OCI-M2 (cell line): ENCODE results near the gene GREB1.

Experiments used
- DNase-seq: peaks from one replicate; lab custom pipeline; 2025; ENCODE audit not compliant: unreplicated experiment; lab: John Stamatoyannopoulos, UW

Gene GREB1

GRCh38 chr2:11578986-11579774, 45.3 kb downstream of the GREB1 start:
- DNase-seq: no peak

DNA sequence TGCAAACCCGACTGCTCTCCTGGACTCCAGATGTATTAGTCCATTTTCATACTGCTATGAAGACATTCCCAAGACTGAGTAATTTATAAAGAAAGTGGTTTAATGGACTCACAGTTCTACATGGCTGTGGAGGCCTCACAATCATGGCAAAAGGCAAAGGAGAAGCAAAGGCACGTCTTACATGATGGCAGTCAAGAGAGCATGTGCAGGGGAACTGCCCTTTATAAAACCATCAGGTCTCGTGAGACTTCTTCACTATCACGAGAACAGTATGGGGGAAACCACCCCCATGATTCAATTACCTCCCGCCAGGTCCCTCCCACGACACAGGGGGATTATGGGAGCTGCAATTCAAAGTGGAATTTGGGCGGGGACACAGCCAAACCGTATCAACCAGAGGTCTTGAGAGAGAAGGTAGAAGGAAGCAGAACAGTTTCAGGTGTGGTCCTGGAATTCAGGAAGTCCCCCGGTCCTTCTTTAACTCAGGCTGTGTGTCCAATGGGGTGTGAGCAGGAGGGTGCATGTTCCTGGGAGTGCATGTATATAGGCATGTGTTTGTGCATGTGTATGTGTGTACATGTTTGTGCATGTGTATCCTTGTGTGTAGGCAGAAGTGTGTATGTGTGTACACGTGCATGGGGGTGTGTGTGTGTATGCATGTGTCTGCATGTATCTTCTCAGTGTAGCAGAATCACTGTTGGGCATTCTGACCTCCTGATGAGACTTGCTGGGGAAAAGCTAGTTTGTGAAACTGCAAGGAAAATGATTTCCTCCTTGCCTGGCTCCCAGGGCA, 46.2 kb downstream of the GREB1 start:
- DNase-seq: no peak

DNA sequence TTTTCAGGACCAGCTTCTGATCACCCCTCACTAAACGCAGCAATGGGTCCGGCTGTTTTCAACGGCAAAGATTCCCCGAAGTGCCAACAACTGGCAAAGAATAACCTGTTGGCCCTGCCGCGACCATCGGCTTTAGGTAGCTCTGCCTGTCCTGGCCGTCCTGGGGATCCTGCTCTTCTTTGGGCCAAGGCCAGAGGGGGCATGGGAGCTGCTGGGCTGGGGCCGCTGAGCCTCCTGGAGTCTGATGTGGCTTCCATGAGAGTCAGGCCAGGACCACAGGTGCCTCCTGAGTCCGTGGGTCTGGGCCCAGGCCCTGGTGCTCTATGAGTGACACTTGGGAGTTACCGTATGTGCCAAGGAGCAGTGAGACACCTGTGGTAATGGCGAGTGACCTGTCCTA, 46.9 kb downstream of the GREB1 start:
- DNase-seq: no peak

- no peak for DNase-seq
These were observed 47.4 kb downstream of the GREB1 start for GRCh38 chr2:11581124-11581796.

DNA sequence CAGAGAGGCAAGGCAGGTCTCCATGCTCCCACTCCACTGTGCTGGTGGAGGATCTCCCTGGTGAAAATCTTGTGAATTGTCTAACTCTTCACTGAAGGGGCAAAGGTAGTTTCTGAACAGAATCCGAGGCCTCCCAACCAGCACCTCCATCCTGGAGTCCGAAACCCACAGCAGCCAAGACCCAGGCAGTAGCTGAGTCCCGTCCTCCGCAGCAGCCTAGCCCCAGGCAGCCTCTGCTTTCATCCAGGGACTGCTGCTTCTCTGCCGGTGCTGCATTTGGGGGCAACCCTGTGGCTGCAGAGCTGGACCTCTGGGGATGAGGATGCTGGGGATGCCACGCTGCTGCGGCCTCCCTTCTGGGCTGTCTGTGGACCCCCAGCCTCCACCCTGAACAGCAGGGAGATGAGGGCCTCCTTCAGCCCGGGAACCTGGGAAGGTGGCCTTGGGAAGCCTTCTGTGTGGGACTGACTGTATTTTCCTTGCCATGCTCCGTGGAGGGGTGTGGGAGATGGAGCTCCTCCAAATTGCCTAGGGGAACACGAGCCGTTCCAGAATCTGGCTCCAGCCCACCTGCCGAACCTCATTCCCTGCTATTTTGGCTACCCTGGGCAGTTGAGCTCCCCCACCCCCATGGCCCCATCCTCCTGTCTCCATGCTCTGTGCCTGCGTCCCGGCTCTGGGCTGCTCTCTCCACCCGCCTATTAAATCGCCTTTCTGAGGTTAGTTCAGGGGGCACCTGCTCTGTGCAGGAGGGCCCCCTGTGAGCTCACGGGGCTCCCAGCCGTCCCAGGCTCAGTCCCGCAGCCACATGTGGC, 48.2 kb downstream of the GREB1 start:
- no peak for DNase-seq

DNA sequence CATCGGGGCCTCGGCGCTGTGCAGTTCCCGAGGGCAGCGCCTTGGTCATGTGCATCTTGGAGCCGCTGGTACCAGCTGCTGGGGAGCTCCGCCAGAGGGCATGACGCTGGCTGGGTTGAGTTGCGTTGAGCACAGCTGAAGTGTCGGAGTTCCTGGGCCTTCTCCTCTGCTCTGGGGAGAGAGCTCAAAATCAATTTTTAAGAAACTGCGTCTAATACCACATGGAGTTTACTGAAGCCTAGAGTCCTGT, 48.7 kb downstream of the GREB1 start:
- DNase-seq: peak; percentile 38

DNA sequence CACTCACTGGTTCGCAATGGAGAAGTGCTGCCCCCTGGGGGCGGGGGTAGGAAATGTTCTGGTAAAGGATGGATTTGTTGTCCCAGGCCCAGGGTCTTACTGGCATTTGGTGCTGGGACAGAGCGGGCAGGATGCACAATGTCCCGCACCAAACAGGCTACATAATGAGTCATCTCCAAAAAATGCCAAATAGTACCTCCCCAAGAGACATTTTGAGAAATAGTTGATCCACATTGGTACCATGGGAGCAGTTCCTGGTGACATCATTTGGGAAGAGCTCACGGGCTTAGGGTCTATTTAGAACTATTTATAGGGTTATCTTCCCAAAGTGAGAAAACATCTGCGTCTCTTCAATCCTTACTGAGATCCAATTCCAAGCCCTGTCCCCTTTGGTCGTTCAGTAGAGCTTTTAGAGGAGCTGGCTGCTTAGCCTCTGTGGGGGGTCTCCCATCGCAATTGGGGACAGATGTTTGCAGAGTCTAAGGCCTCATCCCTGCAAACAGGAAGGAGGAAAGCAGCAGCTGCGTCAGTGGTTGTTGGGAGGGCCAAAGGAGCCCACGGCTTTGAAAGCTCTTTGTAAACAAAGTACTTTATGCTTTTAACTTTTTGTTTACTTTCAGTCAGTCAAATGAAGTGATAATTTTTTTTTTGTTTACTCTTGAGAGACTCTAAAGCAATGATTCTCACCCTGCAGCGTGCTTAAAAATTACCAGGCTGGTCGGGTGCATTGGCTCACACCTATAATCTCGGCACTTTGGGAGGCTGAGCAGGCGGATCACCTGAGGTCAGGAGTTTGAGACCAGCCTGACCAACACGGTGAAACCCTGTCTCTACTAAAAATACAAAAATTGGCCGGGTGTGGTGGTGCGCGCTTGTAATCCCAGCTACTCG, 49.3 kb downstream of the GREB1 start:
- DNase-seq: no peak

DNA sequence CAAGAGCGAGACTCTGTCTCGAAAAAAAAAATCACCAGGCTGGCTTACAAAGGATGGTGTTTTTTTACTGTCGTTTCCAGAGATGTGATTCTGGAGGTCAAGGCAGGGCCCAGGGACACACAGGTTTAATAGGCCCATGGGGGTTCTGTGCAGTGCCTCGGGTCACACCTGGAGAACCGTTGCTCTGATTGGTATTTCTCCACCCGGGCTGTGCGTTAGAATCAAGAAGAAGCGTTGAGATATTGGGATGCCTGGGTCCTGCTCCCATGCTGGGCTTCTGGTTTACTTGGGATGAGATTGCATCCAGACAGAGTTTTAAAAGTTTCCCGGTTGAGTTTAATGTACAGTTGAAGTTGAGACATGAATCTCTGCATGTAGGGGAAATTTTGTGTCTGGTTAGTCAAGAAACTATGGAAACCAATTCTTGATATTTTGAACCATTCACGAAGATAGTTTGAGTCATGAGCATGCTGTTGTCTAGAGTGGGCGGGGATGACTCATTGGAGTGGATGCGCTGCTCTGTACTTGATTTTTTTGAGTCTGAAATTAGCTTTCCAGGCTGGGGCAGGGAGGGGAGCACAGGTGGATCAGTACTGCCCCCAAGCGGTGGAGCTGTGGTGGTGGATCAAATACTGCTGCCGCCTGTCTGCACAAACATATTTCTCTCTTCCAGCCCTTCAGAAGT, 50.1 kb downstream of the GREB1 start:
- DNase-seq: peak; percentile 45

DNA sequence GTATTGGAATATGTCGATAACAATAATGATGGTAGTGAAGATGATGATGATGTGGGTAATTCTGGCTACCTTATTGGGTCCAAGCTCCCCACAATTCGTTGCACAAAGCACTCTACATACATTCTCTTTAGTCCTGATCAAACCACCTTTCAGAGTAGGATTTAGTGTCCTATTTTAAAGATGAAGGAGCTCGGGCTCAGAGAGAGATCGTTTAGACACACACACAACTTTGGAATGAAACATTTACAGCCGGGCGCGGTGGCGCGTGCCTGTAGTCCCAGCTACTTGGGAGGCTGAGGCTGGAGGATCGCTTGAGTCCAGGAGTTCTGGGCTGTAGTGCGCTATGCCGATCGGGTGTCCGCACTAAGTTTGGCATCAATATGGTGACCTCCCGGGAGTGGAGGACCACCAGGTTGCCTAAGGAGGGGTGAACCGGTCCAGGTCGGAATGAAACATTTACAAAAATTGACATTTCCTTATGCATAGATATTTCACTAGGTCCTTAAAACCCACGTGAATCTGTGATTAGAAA, 50.7 kb downstream of the GREB1 start:
- DNase-seq: no peak

DNA sequence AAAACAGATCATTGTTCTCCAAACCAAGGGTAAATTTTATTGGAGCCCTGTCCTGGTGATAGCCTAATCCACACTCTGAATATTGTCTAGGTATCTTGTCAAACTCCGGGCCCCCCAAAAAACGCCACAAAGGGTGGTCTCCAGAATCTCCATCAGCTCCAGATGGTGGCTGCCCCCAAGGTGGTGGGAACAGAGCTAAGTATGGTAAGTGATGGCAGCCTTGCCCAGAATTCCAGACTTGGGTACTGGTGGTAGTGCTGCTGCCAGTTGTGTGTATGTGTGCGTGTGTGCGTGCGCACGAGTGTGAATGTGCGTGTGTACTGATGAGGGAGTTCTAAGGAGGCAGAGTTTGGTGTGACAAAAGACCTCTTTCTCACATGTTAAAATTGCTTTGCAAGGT, 51.2 kb downstream of the GREB1 start:
- DNase-seq: no peak

- no peak for DNase-seq
These were observed 54.6 kb downstream of the GREB1 start for GRCh38 chr2:11588228-11589110.

DNA sequence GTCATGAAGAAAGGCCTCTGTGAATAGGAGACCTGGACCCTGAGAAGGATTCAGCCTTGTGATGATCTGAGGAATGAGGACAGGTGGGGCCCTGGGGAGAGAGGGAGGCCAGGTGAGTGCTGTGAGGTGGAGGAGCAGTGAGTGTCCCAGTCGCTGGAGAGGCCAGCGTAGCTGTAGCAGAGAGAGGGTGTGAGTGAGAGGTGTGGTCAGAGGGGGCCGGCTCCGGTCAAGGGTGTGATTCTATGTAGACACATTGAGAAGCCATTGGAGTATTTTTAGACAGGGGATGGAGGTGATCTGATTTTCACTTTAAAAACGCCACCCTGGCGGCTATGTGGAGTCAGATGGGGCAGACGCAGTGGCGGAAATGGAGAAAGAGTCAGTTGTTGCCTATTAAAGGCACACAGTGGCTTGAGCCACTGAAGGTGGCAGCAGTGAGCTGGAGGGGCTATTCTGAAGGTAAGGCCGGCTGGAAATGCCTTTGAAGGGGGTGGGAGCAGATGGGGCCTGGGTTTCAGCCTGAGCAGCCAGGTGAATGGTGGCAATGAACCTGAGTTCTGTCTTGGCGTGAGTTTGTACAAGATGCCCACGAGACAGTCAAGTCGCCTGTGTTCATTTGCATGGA, 55.6 kb downstream of the GREB1 start:
- DNase-seq: no peak

DNA sequence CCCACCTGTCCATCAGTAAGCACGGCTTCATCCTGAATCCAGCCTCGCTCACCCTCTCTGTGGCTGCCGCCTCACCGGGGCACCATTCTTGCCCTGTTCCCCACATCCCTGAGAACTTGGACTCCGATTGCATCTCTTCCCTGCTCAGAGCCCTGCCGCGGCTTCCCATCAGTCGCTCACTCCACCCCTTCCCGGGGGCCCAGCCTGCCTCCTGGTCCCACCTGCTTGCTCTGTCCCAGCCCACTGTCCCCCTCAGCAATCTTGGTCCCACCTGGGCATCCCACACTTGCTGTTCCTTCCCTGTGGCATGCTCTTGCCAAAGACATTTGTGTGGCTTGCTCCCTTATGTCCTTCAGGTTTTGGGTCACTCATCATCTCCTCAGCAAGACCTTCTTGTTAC, 56.3 kb downstream of the GREB1 start:
- DNase-seq: no peak

GRCh38 chr2:11591091-11591490, 57.2 kb downstream of the GREB1 start:
- no peak for DNase-seq

- no peak for DNase-seq
These were observed 59.1 kb downstream of the GREB1 start for GRCh38 chr2:11592671-11593574.

DNA sequence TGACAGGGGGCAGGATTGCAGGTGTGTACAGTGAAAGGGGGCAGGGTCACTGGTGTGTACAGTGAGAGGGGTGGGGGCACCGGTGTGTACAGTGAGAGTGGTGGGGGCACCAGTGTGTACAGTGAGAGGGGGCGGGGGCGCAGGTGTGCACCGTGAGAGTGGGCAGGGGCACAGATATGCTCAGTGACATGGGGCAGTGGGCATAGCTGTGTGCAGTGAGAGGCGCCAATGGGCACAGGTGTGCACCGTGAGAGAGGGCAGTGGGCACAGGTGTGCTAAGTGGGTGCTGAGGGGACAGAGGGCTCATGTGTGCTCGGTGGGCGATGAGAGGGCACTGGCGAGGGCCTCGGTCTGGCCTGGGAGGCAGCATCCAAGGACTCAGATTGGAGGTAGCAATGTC, 63.0 kb downstream of the GREB1 start:
- DNase-seq: no peak
